Measurements from ENCODE around the gene APEH. TPM values are rescaled to one million over a fixed set of nuclear protein-coding genes. Genes with fewer than 3 reads are reported as not detected.

The APEH gene
- total and polyA plus RNA-seq, 10 of the 15 experiments (the other 5 are each of a cell fraction or from before 2014, with no cell fraction given) = 74.4 to 214 (median 131) TPM

DNA sequence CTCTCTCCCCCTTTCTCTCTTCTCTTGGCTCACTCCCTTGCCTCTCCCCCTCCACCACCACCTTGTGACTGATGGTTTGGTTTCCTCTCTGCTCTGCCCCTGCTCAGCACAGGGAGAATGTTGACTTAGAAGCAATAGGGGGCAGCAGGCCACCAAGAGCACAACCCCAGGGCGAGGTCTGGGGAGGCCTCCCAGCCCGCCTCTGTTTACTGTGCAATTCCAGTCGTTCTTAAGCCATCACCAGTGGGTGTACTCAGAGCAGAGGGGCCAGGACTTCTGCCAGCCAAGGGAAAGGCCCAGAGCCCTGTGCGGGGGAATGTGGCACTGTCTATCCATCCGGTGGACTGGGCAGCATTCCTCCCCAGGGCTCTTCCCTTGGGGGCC lies 5.7 kb upstream of the APEH start (continued):
- TF ChIP-seq, protein P1, sequence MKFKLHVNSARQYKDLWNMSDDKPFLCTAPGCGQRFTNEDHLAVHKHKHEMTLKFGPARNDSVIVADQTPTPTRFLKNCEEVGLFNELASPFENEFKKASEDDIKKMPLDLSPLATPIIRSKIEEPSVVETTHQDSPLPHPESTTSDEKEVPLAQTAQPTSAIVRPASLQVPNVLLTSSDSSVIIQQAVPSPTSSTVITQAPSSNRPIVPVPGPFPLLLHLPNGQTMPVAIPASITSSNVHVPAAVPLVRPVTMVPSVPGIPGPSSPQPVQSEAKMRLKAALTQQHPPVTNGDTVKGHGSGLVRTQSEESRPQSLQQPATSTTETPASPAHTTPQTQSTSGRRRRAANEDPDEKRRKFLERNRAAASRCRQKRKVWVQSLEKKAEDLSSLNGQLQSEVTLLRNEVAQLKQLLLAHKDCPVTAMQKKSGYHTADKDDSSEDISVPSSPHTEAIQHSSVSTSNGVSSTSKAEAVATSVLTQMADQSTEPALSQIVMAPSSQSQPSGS (IDR thresholded peaks at IDR 0.05; ENCODE audit: low read length) = no peak
- TF ChIP-seq RB1 (IDR thresholded peaks at IDR 0.05; ENCODE audit: borderline replicate concordance) = no peak
- TF ChIP-seq, protein P2, sequence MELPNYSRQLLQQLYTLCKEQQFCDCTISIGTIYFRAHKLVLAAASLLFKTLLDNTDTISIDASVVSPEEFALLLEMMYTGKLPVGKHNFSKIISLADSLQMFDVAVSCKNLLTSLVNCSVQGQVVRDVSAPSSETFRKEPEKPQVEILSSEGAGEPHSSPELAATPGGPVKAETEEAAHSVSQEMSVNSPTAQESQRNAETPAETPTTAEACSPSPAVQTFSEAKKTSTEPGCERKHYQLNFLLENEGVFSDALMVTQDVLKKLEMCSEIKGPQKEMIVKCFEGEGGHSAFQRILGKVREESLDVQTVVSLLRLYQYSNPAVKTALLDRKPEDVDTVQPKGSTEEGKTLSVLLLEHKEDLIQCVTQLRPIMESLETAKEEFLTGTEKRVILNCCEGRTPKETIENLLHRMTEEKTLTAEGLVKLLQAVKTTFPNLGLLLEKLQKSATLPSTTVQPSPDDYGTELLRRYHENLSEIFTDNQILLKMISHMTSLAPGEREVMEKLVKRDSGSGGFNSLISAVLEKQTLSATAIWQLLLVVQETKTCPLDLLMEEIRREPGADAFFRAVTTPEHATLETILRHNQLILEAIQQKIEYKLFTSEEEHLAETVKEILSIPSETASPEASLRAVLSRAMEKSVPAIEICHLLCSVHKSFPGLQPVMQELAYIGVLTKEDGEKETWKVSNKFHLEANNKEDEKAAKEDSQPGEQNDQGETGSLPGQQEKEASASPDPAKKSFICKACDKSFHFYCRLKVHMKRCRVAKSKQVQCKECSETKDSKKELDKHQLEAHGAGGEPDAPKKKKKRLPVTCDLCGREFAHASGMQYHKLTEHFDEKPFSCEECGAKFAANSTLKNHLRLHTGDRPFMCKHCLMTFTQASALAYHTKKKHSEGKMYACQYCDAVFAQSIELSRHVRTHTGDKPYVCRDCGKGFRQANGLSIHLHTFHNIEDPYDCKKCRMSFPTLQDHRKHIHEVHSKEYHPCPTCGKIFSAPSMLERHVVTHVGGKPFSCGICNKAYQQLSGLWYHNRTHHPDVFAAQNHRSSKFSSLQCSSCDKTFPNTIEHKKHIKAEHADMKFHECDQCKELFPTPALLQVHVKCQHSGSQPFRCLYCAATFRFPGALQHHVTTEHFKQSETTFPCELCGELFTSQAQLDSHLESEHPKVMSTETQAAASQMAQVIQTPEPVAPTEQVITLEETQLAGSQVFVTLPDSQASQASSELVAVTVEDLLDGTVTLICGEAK (IDR thresholded peaks at IDR 0.05; ENCODE audit: borderline replicate concordance) = no peak
- TF ChIP-seq, protein P3, sequence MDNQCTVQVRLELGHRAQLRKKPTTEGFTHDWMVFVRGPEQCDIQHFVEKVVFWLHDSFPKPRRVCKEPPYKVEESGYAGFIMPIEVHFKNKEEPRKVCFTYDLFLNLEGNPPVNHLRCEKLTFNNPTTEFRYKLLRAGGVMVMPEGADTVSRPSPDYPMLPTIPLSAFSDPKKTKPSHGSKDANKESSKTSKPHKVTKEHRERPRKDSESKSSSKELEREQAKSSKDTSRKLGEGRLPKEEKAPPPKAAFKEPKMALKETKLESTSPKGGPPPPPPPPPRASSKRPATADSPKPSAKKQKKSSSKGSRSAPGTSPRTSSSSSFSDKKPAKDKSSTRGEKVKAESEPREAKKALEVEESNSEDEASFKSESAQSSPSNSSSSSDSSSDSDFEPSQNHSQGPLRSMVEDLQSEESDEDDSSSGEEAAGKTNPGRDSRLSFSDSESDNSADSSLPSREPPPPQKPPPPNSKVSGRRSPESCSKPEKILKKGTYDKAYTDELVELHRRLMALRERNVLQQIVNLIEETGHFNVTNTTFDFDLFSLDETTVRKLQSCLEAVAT (IDR thresholded peaks at IDR 0.05) = no peak
- no peak for TF ChIP-seq TCF12 (IDR thresholded peaks at IDR 0.05; ENCODE audit: low read depth, low read length)
- TF ChIP-seq STAT3 (IDR thresholded peaks at IDR 0.05; ENCODE audit: low read depth, low read length) = no peak
- TF ChIP-seq JUNB (IDR thresholded peaks at IDR 0.05) = no peak
- TF ChIP-seq, protein P4, sequence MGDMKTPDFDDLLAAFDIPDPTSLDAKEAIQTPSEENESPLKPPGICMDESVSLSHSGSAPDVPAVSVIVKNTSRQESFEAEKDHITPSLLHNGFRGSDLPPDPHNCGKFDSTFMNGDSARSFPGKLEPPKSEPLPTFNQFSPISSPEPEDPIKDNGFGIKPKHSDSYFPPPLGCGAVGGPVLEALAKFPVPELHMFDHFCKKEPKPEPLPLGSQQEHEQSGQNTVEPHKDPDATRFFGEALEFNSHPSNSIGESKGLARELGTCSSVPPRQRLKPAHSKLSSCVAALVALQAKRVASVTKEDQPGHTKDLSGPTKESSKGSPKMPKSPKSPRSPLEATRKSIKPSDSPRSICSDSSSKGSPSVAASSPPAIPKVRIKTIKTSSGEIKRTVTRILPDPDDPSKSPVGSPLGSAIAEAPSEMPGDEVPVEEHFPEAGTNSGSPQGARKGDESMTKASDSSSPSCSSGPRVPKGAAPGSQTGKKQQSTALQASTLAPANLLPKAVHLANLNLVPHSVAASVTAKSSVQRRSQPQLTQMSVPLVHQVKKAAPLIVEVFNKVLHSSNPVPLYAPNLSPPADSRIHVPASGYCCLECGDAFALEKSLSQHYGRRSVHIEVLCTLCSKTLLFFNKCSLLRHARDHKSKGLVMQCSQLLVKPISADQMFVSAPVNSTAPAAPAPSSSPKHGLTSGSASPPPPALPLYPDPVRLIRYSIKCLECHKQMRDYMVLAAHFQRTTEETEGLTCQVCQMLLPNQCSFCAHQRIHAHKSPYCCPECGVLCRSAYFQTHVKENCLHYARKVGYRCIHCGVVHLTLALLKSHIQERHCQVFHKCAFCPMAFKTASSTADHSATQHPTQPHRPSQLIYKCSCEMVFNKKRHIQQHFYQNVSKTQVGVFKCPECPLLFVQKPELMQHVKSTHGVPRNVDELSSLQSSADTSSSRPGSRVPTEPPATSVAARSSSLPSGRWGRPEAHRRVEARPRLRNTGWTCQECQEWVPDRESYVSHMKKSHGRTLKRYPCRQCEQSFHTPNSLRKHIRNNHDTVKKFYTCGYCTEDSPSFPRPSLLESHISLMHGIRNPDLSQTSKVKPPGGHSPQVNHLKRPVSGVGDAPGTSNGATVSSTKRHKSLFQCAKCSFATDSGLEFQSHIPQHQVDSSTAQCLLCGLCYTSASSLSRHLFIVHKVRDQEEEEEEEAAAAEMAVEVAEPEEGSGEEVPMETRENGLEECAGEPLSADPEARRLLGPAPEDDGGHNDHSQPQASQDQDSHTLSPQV (IDR thresholded peaks at IDR 0.05) = no peak
- TF ChIP-seq WRNIP1 (IDR thresholded peaks at IDR 0.05; ENCODE audit: borderline replicate concordance, low read depth, low read length) = no peak
- TF ChIP-seq ATF7 (IDR thresholded peaks at IDR 0.05; ENCODE audit: low read depth) = no peak
- TF ChIP-seq, protein P5, sequence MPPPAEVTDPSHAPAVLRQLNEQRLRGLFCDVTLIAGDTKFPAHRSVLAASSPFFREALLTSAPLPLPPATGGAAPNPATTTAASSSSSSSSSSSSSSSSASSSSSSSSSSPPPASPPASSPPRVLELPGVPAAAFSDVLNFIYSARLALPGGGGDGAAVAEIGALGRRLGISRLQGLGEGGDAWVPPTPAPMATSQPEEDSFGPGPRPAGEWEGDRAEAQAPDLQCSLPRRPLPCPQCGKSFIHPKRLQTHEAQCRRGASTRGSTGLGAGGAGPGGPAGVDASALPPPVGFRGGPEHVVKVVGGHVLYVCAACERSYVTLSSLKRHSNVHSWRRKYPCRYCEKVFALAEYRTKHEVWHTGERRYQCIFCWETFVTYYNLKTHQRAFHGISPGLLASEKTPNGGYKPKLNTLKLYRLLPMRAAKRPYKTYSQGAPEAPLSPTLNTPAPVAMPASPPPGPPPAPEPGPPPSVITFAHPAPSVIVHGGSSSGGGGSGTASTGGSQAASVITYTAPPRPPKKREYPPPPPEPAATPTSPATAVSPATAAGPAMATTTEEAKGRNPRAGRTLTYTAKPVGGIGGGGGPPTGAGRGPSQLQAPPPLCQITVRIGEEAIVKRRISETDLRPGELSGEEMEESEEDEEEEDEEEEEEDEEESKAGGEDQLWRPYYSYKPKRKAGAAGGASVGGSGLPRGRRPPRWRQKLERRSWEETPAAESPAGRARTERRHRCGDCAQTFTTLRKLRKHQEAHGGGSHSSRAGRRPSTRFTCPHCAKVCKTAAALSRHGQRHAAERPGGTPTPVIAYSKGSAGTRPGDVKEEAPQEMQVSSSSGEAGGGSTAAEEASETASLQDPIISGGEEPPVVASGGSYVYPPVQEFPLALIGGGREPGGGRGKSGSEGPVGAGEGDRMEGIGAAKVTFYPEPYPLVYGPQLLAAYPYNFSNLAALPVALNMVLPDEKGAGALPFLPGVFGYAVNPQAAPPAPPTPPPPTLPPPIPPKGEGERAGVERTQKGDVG (CRISPR knock-in tag; IDR thresholded peaks at IDR 0.05) = no peak
- no peak for TF ChIP-seq ZNF622 (IDR thresholded peaks at IDR 0.05)

Measured in GM12878 (cell line).